ENCODE results near the gene NACAD. TPM values are rescaled to one million over a fixed set of nuclear protein-coding genes. Genes with fewer than 3 reads are reported as not detected.

The NACAD gene
- total and polyA plus RNA-seq, 2 experiments from 2014 or later: 1.4 to 3.9 TPM

DNA sequence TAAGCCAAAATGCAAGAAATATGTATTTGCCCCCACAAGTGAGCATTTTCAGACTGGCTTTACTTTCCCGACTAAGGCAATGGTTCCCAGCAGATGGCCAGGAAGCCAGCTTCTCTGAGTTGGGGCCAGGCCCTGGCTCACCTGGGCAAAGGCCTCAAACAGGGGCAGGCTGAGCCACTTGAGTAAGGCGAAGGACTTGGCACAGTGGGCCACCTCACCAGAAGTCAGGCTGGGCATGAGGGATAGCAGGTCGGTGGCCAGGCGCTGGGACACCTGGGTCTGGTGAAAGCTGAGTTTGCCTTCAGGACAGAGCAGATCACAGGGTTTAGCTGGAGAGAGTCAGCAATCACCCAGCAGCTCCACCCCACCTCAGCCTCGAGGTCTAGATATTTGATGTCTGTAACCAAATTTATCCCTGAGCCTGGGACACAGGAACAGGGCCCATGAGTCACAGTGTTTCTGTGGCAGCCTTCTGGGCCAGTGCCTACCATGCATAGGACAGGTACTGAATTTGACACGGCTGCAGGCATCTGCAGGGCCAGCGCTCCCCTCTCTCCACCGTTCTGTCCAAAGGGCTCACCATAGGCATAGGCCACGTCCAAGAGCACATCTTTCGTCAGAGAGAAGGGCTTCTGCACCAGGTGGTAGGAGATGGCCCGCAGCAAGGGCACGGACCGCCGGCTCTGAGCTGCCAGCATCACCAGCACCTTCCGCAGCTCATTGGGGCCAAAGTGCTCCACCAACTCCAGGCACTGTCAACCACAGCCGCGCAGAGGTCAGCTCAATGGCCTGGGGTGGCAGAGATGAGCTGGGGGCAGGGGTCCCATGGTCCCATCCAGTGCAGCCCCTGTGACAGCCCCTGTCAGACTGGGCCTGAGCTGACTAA, 15.4 kb upstream of the NACAD start:
- H3K4me3 ChIP-seq: no peak overlapping the region
- no peak overlapping the region for H3K4me2 ChIP-seq
- no peak for DNase-seq (ENCODE audit: low spot score)
- 98% methylated on average over 17 of the region's 17 CpGs for WGBS (ENCODE audit: low lambda C conversion rate, missing lambda C conversion rate)
- peaks cover 26% of the 10 kb centered on the region for H3K79me2 ChIP-seq
- H4K20me1 ChIP-seq (ENCODE audit: insufficient read depth, poor library complexity, severe bottlenecking): peaks cover 11% of the 10 kb centered on the region
- H3K9me2 ChIP-seq (replicated peaks; ENCODE audit: insufficient read depth): no peaks in the 10 kb centered on the region
- no peaks in the 10 kb centered on the region for H3K27me3 ChIP-seq
- TF ChIP-seq EZH2phosphoT487 (IDR thresholded peaks at IDR 0.05; ENCODE audit: low read depth, severe bottlenecking, unreplicated experiment): no peak
- TF ChIP-seq, protein P1, sequence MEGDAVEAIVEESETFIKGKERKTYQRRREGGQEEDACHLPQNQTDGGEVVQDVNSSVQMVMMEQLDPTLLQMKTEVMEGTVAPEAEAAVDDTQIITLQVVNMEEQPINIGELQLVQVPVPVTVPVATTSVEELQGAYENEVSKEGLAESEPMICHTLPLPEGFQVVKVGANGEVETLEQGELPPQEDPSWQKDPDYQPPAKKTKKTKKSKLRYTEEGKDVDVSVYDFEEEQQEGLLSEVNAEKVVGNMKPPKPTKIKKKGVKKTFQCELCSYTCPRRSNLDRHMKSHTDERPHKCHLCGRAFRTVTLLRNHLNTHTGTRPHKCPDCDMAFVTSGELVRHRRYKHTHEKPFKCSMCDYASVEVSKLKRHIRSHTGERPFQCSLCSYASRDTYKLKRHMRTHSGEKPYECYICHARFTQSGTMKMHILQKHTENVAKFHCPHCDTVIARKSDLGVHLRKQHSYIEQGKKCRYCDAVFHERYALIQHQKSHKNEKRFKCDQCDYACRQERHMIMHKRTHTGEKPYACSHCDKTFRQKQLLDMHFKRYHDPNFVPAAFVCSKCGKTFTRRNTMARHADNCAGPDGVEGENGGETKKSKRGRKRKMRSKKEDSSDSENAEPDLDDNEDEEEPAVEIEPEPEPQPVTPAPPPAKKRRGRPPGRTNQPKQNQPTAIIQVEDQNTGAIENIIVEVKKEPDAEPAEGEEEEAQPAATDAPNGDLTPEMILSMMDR (IDR thresholded peaks at IDR 0.05; ENCODE audit: poor library complexity): no peak
- TF ChIP-seq EZH2 (IDR thresholded peaks at IDR 0.05; ENCODE audit: borderline replicate concordance): no peak
- H3K9me3 ChIP-seq (ENCODE audit: low read depth): no peaks in the 10 kb centered on the region
- H3K36me3 ChIP-seq (replicated peaks; ENCODE audit: insufficient read depth, low read depth): no peaks in the 10 kb centered on the region
- H3K4me1 ChIP-seq (ENCODE audit: insufficient read depth): no peaks in the 10 kb centered on the region
- H2AFZ ChIP-seq: no peak overlapping the region
- H3K27ac ChIP-seq: no peak overlapping the region

DNA sequence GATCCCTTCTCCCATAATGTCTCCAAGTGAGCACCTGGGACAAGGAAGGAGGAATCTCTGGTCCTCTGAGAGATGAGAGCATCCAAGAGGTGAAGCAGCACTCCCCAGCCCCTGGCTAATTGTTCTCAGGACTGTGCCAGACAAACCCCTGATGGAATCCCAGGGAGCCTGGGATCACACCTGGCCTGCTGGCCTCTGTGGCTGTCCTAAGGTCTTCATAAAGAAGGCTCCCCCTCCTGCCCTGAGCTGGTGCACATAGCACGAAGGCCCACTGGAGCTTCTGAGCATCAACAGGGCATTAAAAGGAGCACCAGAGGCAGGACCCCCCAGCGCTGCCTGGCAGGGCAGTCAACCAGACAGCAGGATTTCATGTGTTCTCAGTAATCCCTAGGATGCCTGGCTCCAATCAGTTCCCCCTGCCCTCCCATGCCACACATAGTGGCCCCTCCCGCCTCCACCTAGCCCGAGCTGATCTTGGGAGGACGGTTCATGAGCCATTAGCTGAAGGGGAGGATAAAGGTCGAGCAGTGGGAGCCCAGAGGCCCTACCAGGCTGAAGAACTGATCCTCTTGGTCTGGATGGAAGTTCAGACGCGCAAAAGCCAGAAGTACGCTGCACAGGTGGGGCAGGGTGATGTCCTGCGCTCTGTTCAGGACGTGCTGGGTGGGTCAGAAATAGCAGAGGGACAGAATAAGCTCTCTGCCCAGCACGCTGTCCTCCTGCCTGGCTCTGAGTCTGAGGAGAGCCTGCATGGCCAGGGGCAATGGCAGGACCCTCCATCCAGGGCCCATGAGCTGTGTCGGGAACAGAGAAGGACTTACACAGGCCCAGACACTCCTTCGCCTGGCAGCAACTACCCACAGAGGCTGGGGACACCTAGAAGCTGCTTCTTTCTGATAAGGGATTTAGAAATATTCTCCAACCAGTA, 14.3 kb upstream of the NACAD start:
- Histone ChIP-seq H3K9me2 (replicated peaks; ENCODE audit: insufficient read depth) (no peaks in the 10 kb centered on the region), H3K4me3 (no peak overlapping the region), H3K4me1 (ENCODE audit: insufficient read depth) (no peaks in the 10 kb centered on the region), H3K27ac (no peak overlapping the region), H3K9me3 (ENCODE audit: low read depth) (no peaks in the 10 kb centered on the region), H3K4me2 (no peak overlapping the region), H3K36me3 (replicated peaks; ENCODE audit: insufficient read depth, low read depth) (no peaks in the 10 kb centered on the region), H4K20me1 (ENCODE audit: insufficient read depth, poor library complexity, severe bottlenecking) (peaks cover 4% of the 10 kb centered on the region), H3K79me2 (peaks cover 14% of the 10 kb centered on the region), H3K27me3 (no peaks in the 10 kb centered on the region), H2AFZ (no peak overlapping the region)
- 85% methylated on average over 14 of the region's 14 CpGs for WGBS (ENCODE audit: low lambda C conversion rate, missing lambda C conversion rate)
- DNase-seq (ENCODE audit: low spot score): no peak
- TF ChIP-seq, protein P1 (IDR thresholded peaks at IDR 0.05; ENCODE audit: poor library complexity): no peak
- TF ChIP-seq EZH2phosphoT487 (IDR thresholded peaks at IDR 0.05; ENCODE audit: low read depth, severe bottlenecking, unreplicated experiment) (no peak), EZH2 (IDR thresholded peaks at IDR 0.05; ENCODE audit: borderline replicate concordance) (no peak)

DNA sequence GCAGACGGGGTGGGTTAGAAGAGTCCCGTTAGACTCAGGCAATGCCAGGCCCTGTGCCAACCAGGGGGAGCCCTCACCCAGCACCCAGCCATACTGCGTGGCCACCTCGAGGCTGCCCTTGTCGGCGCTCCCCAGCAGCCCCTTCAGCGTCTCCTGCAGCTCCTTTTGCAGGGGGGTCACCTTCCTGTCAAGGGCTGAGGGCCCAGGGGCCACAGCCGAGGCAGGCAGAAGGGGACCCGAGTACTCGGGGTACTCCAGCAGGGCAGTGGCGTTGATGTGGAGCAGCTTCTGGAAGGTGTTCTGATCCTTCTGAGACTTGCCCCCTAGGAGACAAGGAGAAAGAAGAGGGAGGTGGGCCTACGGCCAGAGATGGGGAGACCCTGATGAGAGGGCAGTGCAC, 13.0 kb upstream of the NACAD start:
- 98% methylated on average over 12 of the region's 12 CpGs for WGBS (ENCODE audit: low lambda C conversion rate, missing lambda C conversion rate)
- peaks cover 3% of the 10 kb centered on the region for H3K79me2 ChIP-seq
- no peak for DNase-seq (ENCODE audit: low spot score)
- H2AFZ ChIP-seq: no peak overlapping the region
- no peak overlapping the region for H3K27ac ChIP-seq
- H3K4me3 ChIP-seq: no peak overlapping the region
- H3K27me3 ChIP-seq: no peaks in the 10 kb centered on the region
- H3K9me2 ChIP-seq (replicated peaks; ENCODE audit: insufficient read depth): no peaks in the 10 kb centered on the region
- TF ChIP-seq EZH2 (IDR thresholded peaks at IDR 0.05; ENCODE audit: borderline replicate concordance) (no peak), EZH2phosphoT487 (IDR thresholded peaks at IDR 0.05; ENCODE audit: low read depth, severe bottlenecking, unreplicated experiment) (no peak)
- TF ChIP-seq, protein P1 (IDR thresholded peaks at IDR 0.05; ENCODE audit: poor library complexity): no peak
- no peaks in the 10 kb centered on the region for H3K9me3 ChIP-seq (ENCODE audit: low read depth)
- no peak overlapping the region for H3K4me2 ChIP-seq
- no peaks in the 10 kb centered on the region for H3K36me3 ChIP-seq (replicated peaks; ENCODE audit: insufficient read depth, low read depth)
- H4K20me1 ChIP-seq (ENCODE audit: insufficient read depth, poor library complexity, severe bottlenecking): no peaks in the 10 kb centered on the region
- H3K4me1 ChIP-seq (ENCODE audit: insufficient read depth): no peaks in the 10 kb centered on the region
